RWPE2 (cell line): ENCODE data around the gene SLC25A13.
A peak's percentile ranks its signal among the peaks of the same experiment; 100 is the strongest.

Experiments used
- ATAC-seq: fragments of 200-7000 bp; cut with Tn5 transposase; 3 replicates; pipeline ENCODE4 v1.9.1; 2021; ENCODE audit warnings: low read depth
- DNase-seq: peaks from one replicate; pipeline ENCODE4 v3.0.0-alpha.2; 2020; ENCODE audit warnings: low spot score
- H3K27ac ChIP-seq: fragments of 450-650 bp; 2 replicates; pipeline ENCODE4 v1.5.1; 2017; ENCODE audit warnings: mild to moderate bottlenecking; ENCODE audit not compliant: poor library complexity, severe bottlenecking
- H3K27me3 ChIP-seq: fragments of 250-450 bp; sonication (Bioruptor Pico); 2 replicates; pipeline ENCODE4 v1.5.1; 2021; ENCODE audit warnings: mild to moderate bottlenecking, moderate library complexity; ENCODE audit not compliant: insufficient read depth, poor library complexity, severe bottlenecking
- H3K36me3 ChIP-seq: fragments of 250-450 bp; sonication (Bioruptor Pico); 2 replicates; pipeline ENCODE4 v1.5.1; 2020; ENCODE audit warnings: low read depth, mild to moderate bottlenecking, moderate library complexity
- H3K4me1 ChIP-seq: fragments of 250-450 bp; sonication (Bioruptor Pico); 2 replicates; pipeline ENCODE4 v1.5.1; 2021; ENCODE audit warnings: mild to moderate bottlenecking, moderate library complexity; ENCODE audit not compliant: insufficient read depth, poor library complexity, severe bottlenecking
- H3K4me3 ChIP-seq: fragments of 250-450 bp; sonication (Bioruptor Pico); 2 replicates; pipeline ENCODE4 v1.5.1; 2021; ENCODE audit warnings: mild to moderate bottlenecking, moderate library complexity; ENCODE audit not compliant: severe bottlenecking
- H3K9me3 ChIP-seq: fragments of 250-450 bp; sonication (Bioruptor Pico); 2 replicates; pipeline ENCODE4 v1.5.1; 2021; ENCODE audit warnings: mild to moderate bottlenecking, moderate library complexity; ENCODE audit not compliant: severe bottlenecking
- TF ChIP-seq, protein P1 (sequence below): fragments of 450-650 bp; IDR thresholded peaks from one replicate; pipeline ENCODE4 v1.5.1; 2017; ENCODE audit warnings: mild to moderate bottlenecking, moderate library complexity; ENCODE audit not compliant: poor library complexity, severe bottlenecking

SLC25A13 gene

DNA sequence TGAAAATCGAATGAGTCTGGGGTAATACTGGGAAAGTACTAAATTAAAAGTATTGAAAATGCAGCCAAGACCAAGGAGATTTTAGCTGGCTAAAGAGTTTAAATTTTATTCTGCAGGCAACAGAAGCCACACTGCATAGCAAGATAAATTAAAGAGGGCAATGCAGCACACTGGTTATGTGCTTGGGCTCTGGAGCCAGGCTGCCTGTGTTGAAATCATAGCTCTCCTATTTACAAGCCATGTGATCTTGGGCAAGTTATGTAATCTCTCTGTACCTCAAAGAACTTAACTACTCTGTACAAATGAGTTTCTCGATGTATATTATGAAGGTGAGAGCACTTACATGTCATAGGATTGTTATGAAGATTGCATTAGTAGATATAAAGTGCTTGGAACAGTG, 9.9 kb downstream of the SLC25A13 start:
- Histone ChIP-seq H3K36me3 (no peaks in the 10 kb centered on the region), H3K4me1 (peaks cover 8% of the 10 kb centered on the region), H3K4me3 (no peak overlapping the region), H3K9me3 (no peaks in the 10 kb centered on the region), H3K27ac (no peak overlapping the region), H3K27me3 (no peaks in the 10 kb centered on the region)
- DNase-seq (no peak), ATAC-seq (peak; percentile 59; the same call in 2 of the 3 replicates)
- TF ChIP-seq, protein P1, sequence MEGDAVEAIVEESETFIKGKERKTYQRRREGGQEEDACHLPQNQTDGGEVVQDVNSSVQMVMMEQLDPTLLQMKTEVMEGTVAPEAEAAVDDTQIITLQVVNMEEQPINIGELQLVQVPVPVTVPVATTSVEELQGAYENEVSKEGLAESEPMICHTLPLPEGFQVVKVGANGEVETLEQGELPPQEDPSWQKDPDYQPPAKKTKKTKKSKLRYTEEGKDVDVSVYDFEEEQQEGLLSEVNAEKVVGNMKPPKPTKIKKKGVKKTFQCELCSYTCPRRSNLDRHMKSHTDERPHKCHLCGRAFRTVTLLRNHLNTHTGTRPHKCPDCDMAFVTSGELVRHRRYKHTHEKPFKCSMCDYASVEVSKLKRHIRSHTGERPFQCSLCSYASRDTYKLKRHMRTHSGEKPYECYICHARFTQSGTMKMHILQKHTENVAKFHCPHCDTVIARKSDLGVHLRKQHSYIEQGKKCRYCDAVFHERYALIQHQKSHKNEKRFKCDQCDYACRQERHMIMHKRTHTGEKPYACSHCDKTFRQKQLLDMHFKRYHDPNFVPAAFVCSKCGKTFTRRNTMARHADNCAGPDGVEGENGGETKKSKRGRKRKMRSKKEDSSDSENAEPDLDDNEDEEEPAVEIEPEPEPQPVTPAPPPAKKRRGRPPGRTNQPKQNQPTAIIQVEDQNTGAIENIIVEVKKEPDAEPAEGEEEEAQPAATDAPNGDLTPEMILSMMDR: no peak

DNA sequence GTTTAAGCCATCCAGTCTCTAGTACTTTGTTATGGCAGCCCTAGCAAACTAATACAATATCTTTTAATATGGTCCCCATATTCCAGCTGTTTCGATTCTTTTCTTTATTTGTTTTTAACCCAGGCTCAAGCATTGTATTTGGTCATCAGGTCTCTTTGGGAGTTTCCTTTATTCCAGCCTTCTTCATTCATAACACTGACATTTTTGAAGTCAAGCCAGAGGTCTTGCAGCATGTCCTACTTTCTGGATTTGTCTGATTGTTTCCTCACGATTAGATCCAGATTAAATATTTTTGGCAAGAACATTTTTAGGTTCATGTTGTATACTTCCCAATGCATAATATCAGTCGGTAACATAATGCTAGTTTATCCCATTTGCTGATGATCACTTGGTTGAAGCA, 11.8 kb downstream of the SLC25A13 start:
- no peak for DNase-seq
- Histone ChIP-seq H3K27ac (no peak overlapping the region), H3K9me3 (no peaks in the 10 kb centered on the region), H3K4me3 (no peak overlapping the region), H3K36me3 (no peaks in the 10 kb centered on the region), H3K4me1 (peaks cover 13% of the 10 kb centered on the region), H3K27me3 (no peaks in the 10 kb centered on the region)
- TF ChIP-seq, protein P1: no peak
- ATAC-seq: no peak

DNA sequence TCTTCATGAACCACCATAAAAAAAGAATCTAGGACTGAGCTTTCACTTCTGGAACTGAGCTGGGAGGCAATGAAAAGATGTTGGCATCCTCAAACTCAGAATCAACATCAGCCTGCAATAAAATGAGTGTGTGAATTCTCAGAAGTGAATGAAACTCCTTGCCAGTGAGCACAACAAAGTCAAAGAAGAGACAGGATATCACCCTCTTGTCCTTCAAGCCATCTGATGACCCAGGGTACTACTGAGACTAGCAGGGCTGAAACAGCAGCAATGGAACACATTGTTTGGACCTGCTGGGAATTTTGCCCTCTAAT, 13.0 kb downstream of the SLC25A13 start:
- no peaks in the 10 kb centered on the region for H3K36me3 ChIP-seq
- H3K4me3 ChIP-seq: no peak overlapping the region
- ATAC-seq (no peak), DNase-seq (no peak)
- TF ChIP-seq, protein P1: no peak
- no peaks in the 10 kb centered on the region for H3K9me3 ChIP-seq
- H3K27me3 ChIP-seq: no peaks in the 10 kb centered on the region
- H3K4me1 ChIP-seq: peaks cover 20% of the 10 kb centered on the region
- H3K27ac ChIP-seq: no peak overlapping the region

DNA sequence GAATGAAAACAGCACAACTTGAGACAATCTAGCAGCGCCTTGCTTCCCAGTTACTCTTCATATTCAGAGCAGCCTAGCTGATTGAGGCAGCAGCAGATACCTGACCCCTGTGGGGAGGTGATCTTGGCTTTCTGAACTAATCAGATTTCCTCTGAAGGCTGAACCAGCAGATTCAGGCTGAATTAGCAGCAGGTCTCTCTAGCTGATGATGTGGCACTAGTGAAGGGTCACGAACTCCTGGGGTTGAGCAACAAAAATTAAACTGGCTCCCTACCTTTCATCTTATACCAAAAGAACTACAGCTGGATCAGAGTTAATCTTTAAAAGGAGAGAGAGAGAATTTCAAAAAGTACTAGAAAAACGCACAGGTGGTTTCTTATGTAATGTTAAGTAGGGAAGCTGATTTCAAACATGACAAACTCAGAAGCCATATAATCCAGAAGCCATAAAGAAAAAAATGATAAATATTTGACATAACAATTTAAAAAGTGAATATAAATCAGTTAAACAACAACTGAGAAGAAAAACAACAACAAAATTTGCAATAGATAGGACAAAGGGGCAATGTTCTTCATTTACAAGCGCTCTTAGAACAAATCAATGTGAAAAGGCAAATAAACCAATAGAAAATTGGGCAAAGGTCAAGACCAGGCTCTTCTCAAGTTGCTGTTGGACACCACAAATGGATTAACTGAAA, 13.5 kb downstream of the SLC25A13 start:
- Histone ChIP-seq H3K27ac (no peak overlapping the region), H3K9me3 (no peaks in the 10 kb centered on the region), H3K27me3 (no peaks in the 10 kb centered on the region), H3K4me1 (peaks cover 25% of the 10 kb centered on the region), H3K36me3 (no peaks in the 10 kb centered on the region), H3K4me3 (no peak overlapping the region)
- no peak for DNase-seq
- TF ChIP-seq, protein P1: no peak
- no peak for ATAC-seq

DNA sequence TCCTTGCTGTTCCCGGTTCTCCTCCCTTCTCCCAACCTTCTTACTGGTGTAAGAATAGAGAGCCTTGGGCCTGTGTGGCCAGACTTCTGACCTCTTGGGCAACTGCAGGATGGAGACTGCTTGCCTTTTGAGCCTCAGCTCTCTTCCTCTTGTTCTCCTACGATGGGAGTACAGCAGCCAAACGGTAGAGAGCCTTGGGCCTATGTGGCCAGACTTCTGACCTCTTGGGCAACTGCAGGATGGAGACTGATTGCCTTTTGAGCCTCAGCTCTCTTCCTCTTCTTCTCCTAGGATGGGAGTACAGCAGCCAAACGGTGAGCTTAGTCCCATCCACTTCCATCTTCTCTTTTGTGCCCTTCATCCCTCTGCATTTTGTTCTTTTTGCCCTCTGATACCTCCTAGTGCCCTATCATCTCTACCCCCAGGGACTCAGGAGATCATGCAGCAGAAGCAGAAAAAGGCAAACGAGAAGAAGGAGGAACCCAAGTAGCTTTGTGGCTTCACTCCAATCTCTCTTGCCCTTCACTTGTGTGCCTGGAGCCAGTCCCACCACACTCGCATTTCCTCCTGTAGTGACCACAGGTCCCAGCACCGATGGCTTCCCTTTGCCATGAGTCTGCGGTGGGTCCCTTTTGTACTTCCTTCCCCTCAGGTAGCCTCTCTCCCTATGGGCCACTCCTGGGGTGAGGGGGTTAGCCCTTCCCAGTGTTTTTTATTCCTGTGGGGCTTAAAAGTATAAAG, 15.3 kb downstream of the SLC25A13 start:
- ATAC-seq: no peak
- H3K36me3 ChIP-seq: no peaks in the 10 kb centered on the region
- no peaks in the 10 kb centered on the region for H3K9me3 ChIP-seq
- no peaks in the 10 kb centered on the region for H3K27me3 ChIP-seq
- no peak for DNase-seq
- TF ChIP-seq, protein P1: no peak
- H3K4me3 ChIP-seq: no peak overlapping the region
- H3K4me1 ChIP-seq: peaks cover 34% of the 10 kb centered on the region
- no peak overlapping the region for H3K27ac ChIP-seq
